GM12878 (cell line): ENCODE results near the gene USH2A. TPM values are rescaled to one million over a fixed set of nuclear protein-coding genes. Genes with fewer than 3 reads are reported as not detected.

Source experiments
- ATAC-seq: fragments of 200-7000 bp; cut with Tn5 transposase; 3 replicates; pipeline ENCODE4 v1.9.1; 2020; ENCODE audit warnings: mild to moderate bottlenecking, moderate library complexity
- BruUV-seq: library from RNA; stranded (reverse); fragments of 400-500 nt; replicated peaks from 2 replicates; lab custom pipeline; 2021; lab: Mats Ljungman, UMichigan
- CTCF ChIA-PET: fragments of 300-600 bp; sonication (Branson Sonifier 250); formaldehyde crosslinking; extraction: SDS; loops from one replicate; lab custom pipeline; 2021; ENCODE audit warnings: inconsistent platforms; lab: Yijun Ruan, JAX
- POLR2A ChIA-PET: fragments of 350-600 bp; formaldehyde crosslinking; extraction: SDS; loops from one replicate; lab custom pipeline; 2021; ENCODE audit warnings: inconsistent platforms; lab: Charles Lee
- RAD21 ChIA-PET: fragments of 300-600 bp; sonication (Branson Sonifier 250); formaldehyde crosslinking; loops from one replicate; lab custom pipeline; 2023; ENCODE audit warnings: antibody characterized with exemption; ENCODE audit not compliant: unreplicated experiment; lab: Charles Lee
- SMC1A ChIA-PET: fragments of 300-600 bp; sonication (Branson Sonifier 250); formaldehyde crosslinking; loops from one replicate; lab custom pipeline; 2023; ENCODE audit not compliant: unreplicated experiment, uncharacterized antibody; lab: Charles Lee
- DNase-seq: peaks from one replicate; pipeline ENCODE4 v3.0.0-alpha.2; 2011; ENCODE audit warnings: low read depth, low spot score
- FAIRE-seq: peaks from 3 replicates; lab custom pipeline; 2011; peaks lifted over from hg19 to GRCh38; lab: Jason Lieb, UNC
- H2AFZ ChIP-seq: 2 replicates; pipeline ENCODE4 v1.6.0; 2011; ENCODE audit warnings: low read depth, low read length, control low read depth; ENCODE audit not compliant: control insufficient read depth
- H3K27ac ChIP-seq: 2 replicates; pipeline ENCODE4 v1.5.1; 2011; ENCODE audit warnings: control low read depth; ENCODE audit not compliant: control insufficient read depth, insufficient read depth
- H3K27me3 ChIP-seq, 2 experiments: replicated peaks in 1 of 2; 2 replicates each; pipeline versions ENCODE4 v1.6.0 to v1.6.1; 2011; ENCODE audit warnings: low read length in 1 of 2; ENCODE audit not compliant: control insufficient read depth in 2 of 2, insufficient read depth in 2 of 2
- H3K36me3 ChIP-seq, 2 experiments: 2 replicates each; pipeline ENCODE4 v1.5.1; 2011; ENCODE audit warnings: low read length in 1 of 2; ENCODE audit not compliant: control insufficient read depth in 2 of 2, insufficient read depth in 2 of 2
- H3K4me1 ChIP-seq: 2 replicates; pipeline ENCODE4 v1.6.1; 2011; ENCODE audit warnings: mild to moderate bottlenecking, low read length, moderate library complexity, mixed read lengths; ENCODE audit not compliant: control insufficient read depth, insufficient read depth
- H3K4me2 ChIP-seq: 2 replicates; pipeline ENCODE4 v1.6.0; 2011; ENCODE audit warnings: control low read depth; ENCODE audit not compliant: control insufficient read depth, insufficient read depth
- H3K4me3 ChIP-seq: fragments of 200-600 bp; sonication (generic); 2 replicates; pipeline ENCODE4 v1.5.1; 2016
- H3K79me2 ChIP-seq: 2 replicates; pipeline ENCODE4 v1.6.0; 2011; ENCODE audit warnings: low read length; ENCODE audit not compliant: control insufficient read depth, insufficient read depth
- H3K9ac ChIP-seq: 2 replicates; pipeline ENCODE4 v1.8.0; 2011; ENCODE audit warnings: low read length, control low read depth, mixed read lengths; ENCODE audit not compliant: control insufficient read depth, insufficient read depth
- H3K9me3 ChIP-seq: replicated peaks from 3 replicates; pipeline ENCODE4 v1.5.1; 2011; ENCODE audit warnings: mild to moderate bottlenecking, low read length; ENCODE audit not compliant: control insufficient read depth, insufficient read depth
- H4K20me1 ChIP-seq: 2 replicates; pipeline ENCODE4 v1.6.0; 2011; ENCODE audit not compliant: control insufficient read depth, insufficient read depth
- BHLHE40 ChIP-seq, 2 experiments: fragments of 450-650 bp in 1 of 2; IDR thresholded peaks; 2 replicates each; pipeline ENCODE4 v1.6.1; 2011 to 2017; ENCODE audit warnings: low read depth in 2 of 2, borderline replicate concordance in 1 of 2, improper control_type of control experiment in 1 of 2, low read length in 1 of 2, mild to moderate bottlenecking in 1 of 2
- CHD1 ChIP-seq: IDR thresholded peaks from 2 replicates; pipeline ENCODE4 v1.6.1; 2012; ENCODE audit warnings: low read depth, low read length, improper control_type of control experiment
- EED ChIP-seq: sonication (generic); IDR thresholded peaks from 2 replicates; pipeline ENCODE4 v1.6.1; 2016; ENCODE audit warnings: antibody characterized with exemption, low read depth
- HDGF ChIP-seq: fragments of 450-650 bp; IDR thresholded peaks from 2 replicates; pipeline ENCODE4 v1.6.1; 2016; ENCODE audit warnings: antibody characterized with exemption
- IKZF1 ChIP-seq: fragments of 450-650 bp; conservative IDR thresholded peaks from 2 replicates; pipeline ENCODE4 v1.6.1; 2017; ENCODE audit warnings: antibody characterized with exemption, mild to moderate bottlenecking
- IRF4 ChIP-seq: IDR thresholded peaks from 2 replicates; pipeline ENCODE4 v1.6.1; 2011; ENCODE audit warnings: low read depth, low read length
- MEF2B ChIP-seq: fragments of 450-650 bp; IDR thresholded peaks from 2 replicates; pipeline ENCODE4 v1.6.1; 2018; ENCODE audit warnings: mild to moderate bottlenecking, moderate library complexity; ENCODE audit not compliant: partially characterized antibody, poor library complexity, severe bottlenecking
- NFIC ChIP-seq: IDR thresholded peaks from 2 replicates; pipeline ENCODE4 v1.6.1; 2012; ENCODE audit warnings: low read depth, mild to moderate bottlenecking, inconsistent platforms, low read length, moderate library complexity
- POLR2A ChIP-seq: IDR thresholded peaks from 2 replicates; pipeline ENCODE4 v1.6.1; 2011; ENCODE audit warnings: low read depth, mild to moderate bottlenecking, low read length
- RB1 ChIP-seq: fragments of 450-650 bp; formaldehyde crosslinking; IDR thresholded peaks from 2 replicates; pipeline ENCODE4 v1.6.1; 2017; ENCODE audit warnings: mild to moderate bottlenecking, borderline replicate concordance
- SIN3A ChIP-seq: IDR thresholded peaks from 2 replicates; pipeline ENCODE4 v1.6.1; 2012; ENCODE audit warnings: low read depth, low read length, improper control_type of control experiment
- SMAD1 ChIP-seq: fragments of 450-650 bp; IDR thresholded peaks from 2 replicates; pipeline ENCODE4 v1.6.1; 2018; ENCODE audit warnings: mild to moderate bottlenecking, low read depth; ENCODE audit not compliant: partially characterized antibody
- TCF7 ChIP-seq: IDR thresholded peaks from 2 replicates; pipeline ENCODE4 v1.6.1; 2014; ENCODE audit warnings: antibody characterized with exemption, borderline replicate concordance
- ZNF217 ChIP-seq: fragments of 450-650 bp; IDR thresholded peaks from 2 replicates; pipeline ENCODE4 v1.6.1; 2017; ENCODE audit warnings: antibody characterized with exemption, mild to moderate bottlenecking
- WGBS: methylation state at CpG from one replicate; pipeline ENCODE4 v1.1.6; 2016; ENCODE audit warnings: low lambda C conversion rate; ENCODE audit not compliant: insufficient replicate concordance, insufficient coverage; ENCODE audit errors: missing lambda C conversion rate; 5-methylcytosine and 5-hydroxymethylcytosine counted together
- in situ Hi-C: fragments of 300-500 bp; cut with MboI; formaldehyde crosslinking; loops from 9 replicates; pipeline ENCODE4 v1.14.3; 2018; ENCODE audit warnings: mixed read lengths
- intact Hi-C: fragments of 100-400 bp; cut with micrococcal nuclease; formaldehyde crosslinking; loops from one replicate; pipeline ENCODE4 v1.14.2; 2022; ENCODE audit not compliant: unreplicated experiment
- polyA plus RNA-seq, 11 experiments: library from polyadenylated mRNA; depleted of rRNA in 4 of 11; unstranded in 6 of 11; stranded (reverse) in 5 of 11; fragments of >200 nt; fragmentation: Nextera tagmentation in 4 of 11; fragmentation: Illumina TruSeq in 1 of 11; extraction: Ambion mirVana in 4 of 11; extraction: Trizol in 1 of 11; gene quantifications; 1 replicate in 1 of 11; 2 replicates in 10 of 11; pipeline versions ENCODE4 v1.2.1 to v1.2.3, GENCODE V29; 2011 to 2016; ENCODE audit warnings: inconsistent platforms in 2 of 11, missing spikeins in 2 of 11, low read depth in 1 of 11
- total RNA-seq, 4 experiments: library from RNA; depleted of rRNA in 3 of 4; stranded (reverse); fragments of >200 nt in 3 of 4; fragmentation: Illumina TruSeq in 1 of 4; extraction: Trizol in 1 of 4; gene quantifications; 2 replicates each; pipeline versions ENCODE4 v1.2.1 to v1.2.3, GENCODE V29; 2013 to 2021
- TF ChIP-seq, protein P1 (sequence below): fragments of 150-350 bp; IDR thresholded peaks from 2 replicates; pipeline ENCODE4 v1.6.1; 2014; ENCODE audit warnings: mild to moderate bottlenecking, low read depth, low read length

USH2A gene
- total and polyA plus RNA-seq, 10 of the 15 experiments (the other 5 are each of a cell fraction or from before 2014, with no cell fraction given) = under 0.01 to 0.20 (median 0.01) TPM; not detected in 2

DNA sequence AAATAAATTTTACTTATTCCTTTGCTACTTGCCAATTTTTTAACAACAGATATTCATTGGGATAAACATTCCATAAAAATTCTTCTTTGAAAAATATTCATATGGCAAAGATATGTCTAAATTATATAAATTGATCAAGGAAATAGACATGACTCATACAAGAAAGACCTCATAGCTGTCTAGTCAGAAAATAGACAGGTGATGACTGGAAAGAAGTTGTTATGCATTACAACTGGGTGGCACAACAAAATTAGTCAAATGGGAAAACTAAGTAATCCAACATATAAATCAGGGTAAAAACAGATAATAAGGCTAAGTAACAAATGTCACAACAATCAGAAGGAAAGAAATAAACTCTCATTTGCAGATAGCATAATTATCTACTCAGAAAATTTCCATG, 92.0 kb downstream of the USH2A start (continued):
- TF ChIP-seq EED (no peak), TCF7 (no peak), NFIC (no peak), RB1 (no peak), SIN3A (no peak), SMAD1 (no peak), IRF4 (no peak)
- TF ChIP-seq, protein P1, sequence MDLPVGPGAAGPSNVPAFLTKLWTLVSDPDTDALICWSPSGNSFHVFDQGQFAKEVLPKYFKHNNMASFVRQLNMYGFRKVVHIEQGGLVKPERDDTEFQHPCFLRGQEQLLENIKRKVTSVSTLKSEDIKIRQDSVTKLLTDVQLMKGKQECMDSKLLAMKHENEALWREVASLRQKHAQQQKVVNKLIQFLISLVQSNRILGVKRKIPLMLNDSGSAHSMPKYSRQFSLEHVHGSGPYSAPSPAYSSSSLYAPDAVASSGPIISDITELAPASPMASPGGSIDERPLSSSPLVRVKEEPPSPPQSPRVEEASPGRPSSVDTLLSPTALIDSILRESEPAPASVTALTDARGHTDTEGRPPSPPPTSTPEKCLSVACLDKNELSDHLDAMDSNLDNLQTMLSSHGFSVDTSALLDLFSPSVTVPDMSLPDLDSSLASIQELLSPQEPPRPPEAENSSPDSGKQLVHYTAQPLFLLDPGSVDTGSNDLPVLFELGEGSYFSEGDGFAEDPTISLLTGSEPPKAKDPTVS = no peak

- no peaks in the 10 kb centered on the region for H3K36me3 ChIP-seq
- no peaks in the 10 kb centered on the region for H3K9me3 ChIP-seq
- no peak overlapping the region for H3K4me2 ChIP-seq
- H2AFZ ChIP-seq = no peak overlapping the region
- ChIA-PET POLR2A (no interaction called here), SMC1A (no interaction called here), RAD21 (no interaction called here), CTCF (no interaction called here)
- TF ChIP-seq CHD1 (no peak), BHLHE40 (IDR thresholded peaks at IDR 0.05; ENCODE audit: borderline replicate concordance in 1 of 2, low read depth in 2 of 2, low read length in 1 of 2) (no peak), ZNF217 (no peak), HDGF (no peak), IKZF1 (no peak), POLR2A (no peak), MEF2B (no peak)
- H3K79me2 ChIP-seq = no peaks in the 10 kb centered on the region
- H3K27me3 ChIP-seq = no peaks in the 10 kb centered on the region
- 0% methylated on average over 2 of the region's 2 CpGs for WGBS
- H3K4me3 ChIP-seq = no peak overlapping the region
- ATAC-seq (no peak), FAIRE-seq (no peak), DNase-seq (no peak)
- H3K27ac ChIP-seq = no peak overlapping the region
- H3K9ac ChIP-seq = no peak overlapping the region
- no TSS peak for BruUV-seq
- no peaks in the 10 kb centered on the region for H4K20me1 ChIP-seq
- no peaks in the 10 kb centered on the region for H3K4me1 ChIP-seq
- in situ Hi-C loops = no loop called here
- intact Hi-C loops = no loop called here
Observed at GRCh38 chr1:216330262-216330661, 93.0 kb downstream of the USH2A start.
